Measurements from ENCODE around the gene C5orf34.

GRCh38 chr5:43461066-43461465, 53.9 kb downstream of the C5orf34 start:
- no peak for TF ChIP-seq EZH2 (IDR thresholded peaks at IDR 0.05; ENCODE audit: borderline replicate concordance, low read length)
- TF ChIP-seq, protein P1, sequence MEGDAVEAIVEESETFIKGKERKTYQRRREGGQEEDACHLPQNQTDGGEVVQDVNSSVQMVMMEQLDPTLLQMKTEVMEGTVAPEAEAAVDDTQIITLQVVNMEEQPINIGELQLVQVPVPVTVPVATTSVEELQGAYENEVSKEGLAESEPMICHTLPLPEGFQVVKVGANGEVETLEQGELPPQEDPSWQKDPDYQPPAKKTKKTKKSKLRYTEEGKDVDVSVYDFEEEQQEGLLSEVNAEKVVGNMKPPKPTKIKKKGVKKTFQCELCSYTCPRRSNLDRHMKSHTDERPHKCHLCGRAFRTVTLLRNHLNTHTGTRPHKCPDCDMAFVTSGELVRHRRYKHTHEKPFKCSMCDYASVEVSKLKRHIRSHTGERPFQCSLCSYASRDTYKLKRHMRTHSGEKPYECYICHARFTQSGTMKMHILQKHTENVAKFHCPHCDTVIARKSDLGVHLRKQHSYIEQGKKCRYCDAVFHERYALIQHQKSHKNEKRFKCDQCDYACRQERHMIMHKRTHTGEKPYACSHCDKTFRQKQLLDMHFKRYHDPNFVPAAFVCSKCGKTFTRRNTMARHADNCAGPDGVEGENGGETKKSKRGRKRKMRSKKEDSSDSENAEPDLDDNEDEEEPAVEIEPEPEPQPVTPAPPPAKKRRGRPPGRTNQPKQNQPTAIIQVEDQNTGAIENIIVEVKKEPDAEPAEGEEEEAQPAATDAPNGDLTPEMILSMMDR (IDR thresholded peaks at IDR 0.05; ENCODE audit: low read length), result no peak

Measured in OCI-LY1 (cell line).